ENCODE results near the gene NR3C1.

Gene NR3C1

GRCh38 chr5:143229896-143230675 lies 173.4 kb downstream of the NR3C1 start:
- no peak for DNase-seq

- no peak for DNase-seq
Observed at GRCh38 chr5:143229426-143229895, 174.0 kb downstream of the NR3C1 start.

- no peak for DNase-seq
Observed at GRCh38 chr5:143228597-143229293, 174.7 kb downstream of the NR3C1 start.
